HL-60 (cell line): Measurements from ENCODE around the gene NEURL2.
"Not testable (repeated sequence)": the region's sequence is repeated elsewhere in the genome, so short reads cannot be mapped to it uniquely, and the experiment has no call there.

Source experiments
- DNase-seq, 2 experiments: peaks; one replicate each; pipeline ENCODE4 v3.0.0-alpha.2; 2010 to 2020; ENCODE audit warnings: low read depth in 1 of 2, low spot score in 1 of 2
- H3K27ac ChIP-seq: fragments of 250-450 bp; sonication (Bioruptor Pico); replicated peaks from 2 replicates; pipeline ENCODE4 v1.5.1; 2020; ENCODE audit warnings: mild to moderate bottlenecking, moderate library complexity
- H3K27me3 ChIP-seq: fragments of 250-450 bp; sonication (Bioruptor Pico); 2 replicates; pipeline ENCODE4 v1.5.1; 2021; ENCODE audit warnings: mild to moderate bottlenecking, moderate library complexity; ENCODE audit not compliant: insufficient read depth, poor library complexity, severe bottlenecking
- H3K4me3 ChIP-seq: replicated peaks from 2 replicates; pipeline ENCODE4 v1.5.1; 2011; ENCODE audit warnings: mild to moderate bottlenecking, control low read depth, low read length; ENCODE audit not compliant: insufficient read depth
- GABPA ChIP-seq: IDR thresholded peaks from 2 replicates; pipeline ENCODE4 v1.6.1; 2012; ENCODE audit warnings: low read depth
- POLR2AphosphoS5 ChIP-seq: IDR thresholded peaks from 2 replicates; pipeline ENCODE4 v1.6.1; 2012; ENCODE audit warnings: low read depth
- REST ChIP-seq: IDR thresholded peaks from 2 replicates; pipeline ENCODE4 v1.6.1; 2012; ENCODE audit warnings: low read depth; ENCODE audit not compliant: insufficient replicate concordance
- SPI1 ChIP-seq: IDR thresholded peaks from 2 replicates; pipeline ENCODE4 v1.6.1; 2012; ENCODE audit warnings: low read depth, mild to moderate bottlenecking, borderline replicate concordance
- TF ChIP-seq, protein P1 (sequence below): IDR thresholded peaks from one replicate; pipeline ENCODE4 v1.5.1; 2011; ENCODE audit warnings: low read length, control low read depth, inconsistent platforms; ENCODE audit not compliant: insufficient read depth

Gene NEURL2

GRCh38 chr20:45907219-45907948 is 16.4 kb upstream of the NEURL2 start:
- no peak for DNase-seq
- Histone ChIP-seq H3K27me3 (no peaks in the 10 kb centered on the region), H3K4me3 (no peak overlapping the region), H3K27ac (no peak overlapping the region)
- TF ChIP-seq SPI1 (no peak), POLR2AphosphoS5 (no peak), REST (no peak), GABPA (no peak)
- TF ChIP-seq, protein P1, sequence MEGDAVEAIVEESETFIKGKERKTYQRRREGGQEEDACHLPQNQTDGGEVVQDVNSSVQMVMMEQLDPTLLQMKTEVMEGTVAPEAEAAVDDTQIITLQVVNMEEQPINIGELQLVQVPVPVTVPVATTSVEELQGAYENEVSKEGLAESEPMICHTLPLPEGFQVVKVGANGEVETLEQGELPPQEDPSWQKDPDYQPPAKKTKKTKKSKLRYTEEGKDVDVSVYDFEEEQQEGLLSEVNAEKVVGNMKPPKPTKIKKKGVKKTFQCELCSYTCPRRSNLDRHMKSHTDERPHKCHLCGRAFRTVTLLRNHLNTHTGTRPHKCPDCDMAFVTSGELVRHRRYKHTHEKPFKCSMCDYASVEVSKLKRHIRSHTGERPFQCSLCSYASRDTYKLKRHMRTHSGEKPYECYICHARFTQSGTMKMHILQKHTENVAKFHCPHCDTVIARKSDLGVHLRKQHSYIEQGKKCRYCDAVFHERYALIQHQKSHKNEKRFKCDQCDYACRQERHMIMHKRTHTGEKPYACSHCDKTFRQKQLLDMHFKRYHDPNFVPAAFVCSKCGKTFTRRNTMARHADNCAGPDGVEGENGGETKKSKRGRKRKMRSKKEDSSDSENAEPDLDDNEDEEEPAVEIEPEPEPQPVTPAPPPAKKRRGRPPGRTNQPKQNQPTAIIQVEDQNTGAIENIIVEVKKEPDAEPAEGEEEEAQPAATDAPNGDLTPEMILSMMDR: no peak

DNA sequence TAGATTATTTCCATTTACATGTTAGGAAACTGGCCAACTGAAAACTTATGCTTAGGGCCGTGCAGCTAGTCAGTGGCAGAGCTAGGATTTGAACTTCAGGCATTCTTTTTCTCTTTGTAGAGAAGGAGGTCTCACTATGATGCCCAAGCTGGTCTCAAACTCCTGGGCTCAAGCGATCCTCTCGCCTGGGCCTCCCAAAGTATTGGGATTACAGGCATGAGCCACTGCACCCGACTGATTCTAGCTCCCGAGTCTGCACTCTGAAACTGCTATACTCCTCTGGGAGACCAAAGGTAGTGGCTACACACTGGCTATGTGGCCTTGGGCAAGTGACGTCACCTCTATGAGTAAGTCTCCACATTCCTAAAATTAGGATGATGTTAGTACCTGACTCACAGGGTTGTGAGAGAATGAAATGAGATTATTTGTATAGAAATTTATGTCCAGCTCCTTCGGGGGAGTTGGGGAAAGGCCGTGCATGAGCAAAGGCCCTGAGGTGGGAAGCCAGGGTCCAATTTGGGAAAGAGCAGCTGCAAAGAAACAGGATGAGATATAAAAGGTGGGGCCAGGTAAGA is 14.6 kb upstream of the NEURL2 start:
- no peaks in the 10 kb centered on the region for H3K27me3 ChIP-seq
- peak overlapping the region; percentile 58; the same call in 1 of the 2 replicates for H3K27ac ChIP-seq
- TF ChIP-seq POLR2AphosphoS5: no peak
- H3K4me3 ChIP-seq: no peak overlapping the region
- no peak for DNase-seq

DNA sequence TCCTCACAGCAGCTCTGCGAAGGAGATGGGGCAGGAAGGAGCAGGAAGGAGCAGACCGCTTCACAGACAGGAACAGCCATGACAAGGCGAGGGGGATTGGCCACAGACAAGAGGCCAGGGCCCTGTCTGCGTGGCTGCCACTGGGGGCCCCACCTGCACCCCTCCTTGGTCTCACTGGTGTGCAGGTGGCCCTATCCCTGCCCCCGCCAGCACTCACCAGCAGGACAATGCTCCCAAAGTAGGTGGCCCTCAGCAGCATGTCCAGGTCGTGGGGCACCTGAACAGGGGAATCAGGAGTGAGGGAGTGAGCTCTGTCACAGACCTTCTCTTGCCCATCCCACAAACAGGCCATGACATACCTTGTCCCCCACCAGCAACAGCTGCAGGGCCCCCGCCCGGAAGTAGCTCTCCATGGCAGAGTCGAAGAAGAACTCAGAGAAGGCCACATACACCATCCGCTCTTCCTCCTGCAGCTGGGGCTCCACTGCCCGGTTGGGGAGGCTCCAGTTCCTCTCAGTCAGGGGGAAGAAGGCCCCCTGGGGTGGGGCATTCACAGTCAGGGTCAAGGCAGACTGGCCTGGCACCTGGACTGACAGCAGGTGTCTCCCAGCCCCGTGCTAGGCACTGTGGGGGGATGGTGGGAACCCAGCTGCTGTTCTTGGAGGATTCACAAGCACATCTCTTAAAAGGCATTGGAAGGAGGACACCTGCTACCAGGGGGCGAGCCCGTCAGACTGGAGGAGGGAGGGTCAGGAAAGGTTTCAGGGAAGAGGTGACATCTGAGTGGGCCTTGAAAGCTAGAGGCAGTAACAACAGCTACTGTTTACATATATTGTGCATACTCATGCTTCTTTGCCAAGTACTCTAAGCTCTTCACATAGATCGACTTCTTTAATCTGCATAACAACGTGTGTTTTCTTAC is 13.8 kb upstream of the NEURL2 start:
- TF ChIP-seq GABPA: no peak
- TF ChIP-seq, protein P1: no peak
- no peak for TF ChIP-seq REST
- no peak for TF ChIP-seq POLR2AphosphoS5
- TF ChIP-seq SPI1: no peak
- peak overlapping the region; percentile 58 for H3K27ac ChIP-seq

DNA sequence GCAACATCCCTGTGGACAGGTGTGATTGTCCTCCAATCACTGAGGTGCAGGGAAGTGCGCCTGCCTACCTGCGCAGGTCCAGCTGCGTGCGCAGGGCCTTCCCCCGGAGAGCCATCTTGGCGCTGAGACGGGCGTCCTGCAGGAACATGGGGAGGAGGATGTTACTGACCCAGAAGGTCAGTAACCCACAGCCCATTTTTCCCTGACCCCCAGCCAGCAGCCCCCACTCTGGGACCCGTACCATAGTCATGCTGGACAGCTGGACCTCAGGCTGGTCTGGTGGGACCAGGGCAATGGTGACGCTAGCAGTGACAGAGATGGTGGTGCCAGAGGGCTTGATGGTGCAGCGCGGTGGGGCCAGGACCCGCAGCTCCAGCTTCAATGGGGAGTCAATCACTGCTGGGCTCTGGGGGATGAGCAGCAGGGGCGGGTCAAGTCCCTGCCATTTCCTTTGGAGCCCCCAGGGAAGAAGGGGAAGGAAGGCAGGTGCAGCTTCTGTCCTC is 11.2 kb upstream of the NEURL2 start:
- Histone ChIP-seq H3K27me3 (no peaks in the 10 kb centered on the region), H3K27ac (no peak overlapping the region), H3K4me3 (no peak overlapping the region)
- TF ChIP-seq GABPA (no peak), POLR2AphosphoS5 (no peak; the same call in 1 of the 2 replicates), REST (no peak), SPI1 (no peak)
- TF ChIP-seq, protein P1: no peak
- DNase-seq: no peak

More for the DNA sequence above, 13.8 kb upstream of the NEURL2 start:
- peak in 1 of 2 experiments; percentile 38 for DNase-seq
- Histone ChIP-seq H3K4me3 (no peak overlapping the region), H3K27me3 (no peaks in the 10 kb centered on the region)

DNA sequence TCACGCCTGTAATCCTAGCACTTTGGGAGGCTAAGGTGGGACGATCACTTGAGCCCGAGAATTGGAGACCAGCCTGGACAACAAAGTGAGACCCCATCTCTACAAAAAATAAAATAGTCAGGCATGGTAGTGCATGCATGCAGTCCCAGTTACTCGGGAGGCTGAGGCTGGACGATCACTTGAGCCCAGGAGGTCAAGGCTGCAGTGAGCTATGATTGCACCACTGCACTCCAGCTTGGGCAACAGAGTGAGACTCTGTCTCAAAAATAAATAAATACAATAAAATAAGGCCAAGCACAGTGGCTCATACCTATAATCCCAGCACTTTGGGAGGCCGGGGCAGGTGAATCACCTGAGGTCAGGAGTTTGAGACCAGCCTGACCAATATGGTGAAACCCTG is 10.3 kb upstream of the NEURL2 start:
- H3K27me3 ChIP-seq, H3K27ac ChIP-seq, H3K4me3 ChIP-seq, DNase-seq: not testable (repeated sequence)
